Ascending aorta (tissue), 2 donors: Measurements from ENCODE around the gene ADORA2A. TPM values are rescaled to one million over a fixed set of nuclear protein-coding genes. Genes with fewer than 3 reads are reported as not detected.

Experiments used
- DNase-seq, 2 donors: peaks; one replicate each; pipeline ENCODE4 v3.0.0-alpha.2; 2019; ENCODE audit warnings: low spot score in 2 of 2
- H3K27ac ChIP-seq, 2 donors: fragments of 200-600 bp; sonication (generic); one replicate each; pipeline ENCODE4 v1.5.1; 2016 to 2017; ENCODE audit warnings: mild to moderate bottlenecking in 1 of 2
- H3K27me3 ChIP-seq: fragments of 200-600 bp; sonication (generic); one replicate; pipeline ENCODE4 v1.5.1; 2017
- H3K36me3 ChIP-seq, 2 donors: fragments of 200-600 bp; sonication (generic); one replicate each; pipeline ENCODE4 v1.5.1; 2016
- H3K4me1 ChIP-seq, 2 donors: fragments of 200-600 bp; sonication (generic); one replicate each; pipeline ENCODE4 v1.5.1; 2016 to 2017; ENCODE audit warnings: mild to moderate bottlenecking in 1 of 2
- H3K4me3 ChIP-seq, 2 donors: fragments of 200-600 bp; sonication (generic); one replicate each; pipeline ENCODE4 v1.5.1; 2016 to 2017; ENCODE audit warnings: mild to moderate bottlenecking in 1 of 2
- H3K9me3 ChIP-seq, 2 donors: fragments of 200-600 bp; sonication (generic); one replicate each; pipeline ENCODE4 v1.5.1; 2016
- intact Hi-C: fragments of 100-400 bp; cut with DNase I; formaldehyde crosslinking; loops from one replicate; pipeline ENCODE4 v1.15.1; 2023
- total RNA-seq: library from RNA; depleted of rRNA; stranded (reverse); fragments of >200 nt; gene quantifications from one replicate; pipeline ENCODE4 v1.1.0, GENCODE V29; 2016
- TF ChIP-seq, protein P1 (sequence below), 3 experiments: fragments of 200-600 bp in 2 of 3; fragments of 450-650 bp in 1 of 3; sonication (generic) in 2 of 3; IDR thresholded peaks; one replicate each; pipeline ENCODE4 v1.5.1; 2016 to 2019; ENCODE audit warnings: antibody characterized with exemption in 3 of 3, mild to moderate bottlenecking in 1 of 3, moderate library complexity in 1 of 3

ADORA2A gene
- total RNA-seq, 1 donor from 2014 or later, result 14.7 TPM

DNA sequence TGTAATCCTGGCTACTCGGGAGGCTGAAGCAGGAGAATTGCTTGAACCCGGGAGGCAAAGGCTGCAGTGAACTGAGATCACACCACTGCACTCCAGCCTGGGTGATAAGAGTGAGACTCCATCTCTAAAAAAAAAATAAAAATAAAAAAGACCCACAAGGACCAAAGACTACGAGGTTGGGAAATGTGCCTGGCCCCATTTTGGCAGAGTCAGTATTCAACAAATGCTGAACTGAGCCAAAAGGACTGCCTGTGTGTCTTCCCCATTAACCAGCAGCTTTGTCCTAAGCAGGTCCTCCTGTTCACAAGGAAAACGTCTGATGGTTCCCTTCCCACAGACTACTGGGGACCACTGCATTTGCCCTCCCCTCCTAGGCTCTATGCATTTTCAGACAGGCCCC lies 27.6 kb downstream of the ADORA2A start:
- Histone ChIP-seq H3K27ac (no peak overlapping the region), H3K36me3 (no peaks in the 10 kb centered on the region), H3K4me3 (no peak overlapping the region), H3K9me3 (no peaks in the 10 kb centered on the region), H3K4me1 (no peaks in the 10 kb centered on the region), H3K27me3 (no peaks in the 10 kb centered on the region)
- intact Hi-C loops, result no loop called here
- no peak for DNase-seq
- TF ChIP-seq, protein P1, sequence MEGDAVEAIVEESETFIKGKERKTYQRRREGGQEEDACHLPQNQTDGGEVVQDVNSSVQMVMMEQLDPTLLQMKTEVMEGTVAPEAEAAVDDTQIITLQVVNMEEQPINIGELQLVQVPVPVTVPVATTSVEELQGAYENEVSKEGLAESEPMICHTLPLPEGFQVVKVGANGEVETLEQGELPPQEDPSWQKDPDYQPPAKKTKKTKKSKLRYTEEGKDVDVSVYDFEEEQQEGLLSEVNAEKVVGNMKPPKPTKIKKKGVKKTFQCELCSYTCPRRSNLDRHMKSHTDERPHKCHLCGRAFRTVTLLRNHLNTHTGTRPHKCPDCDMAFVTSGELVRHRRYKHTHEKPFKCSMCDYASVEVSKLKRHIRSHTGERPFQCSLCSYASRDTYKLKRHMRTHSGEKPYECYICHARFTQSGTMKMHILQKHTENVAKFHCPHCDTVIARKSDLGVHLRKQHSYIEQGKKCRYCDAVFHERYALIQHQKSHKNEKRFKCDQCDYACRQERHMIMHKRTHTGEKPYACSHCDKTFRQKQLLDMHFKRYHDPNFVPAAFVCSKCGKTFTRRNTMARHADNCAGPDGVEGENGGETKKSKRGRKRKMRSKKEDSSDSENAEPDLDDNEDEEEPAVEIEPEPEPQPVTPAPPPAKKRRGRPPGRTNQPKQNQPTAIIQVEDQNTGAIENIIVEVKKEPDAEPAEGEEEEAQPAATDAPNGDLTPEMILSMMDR (IDR thresholded peaks at IDR 0.05), result no peak

DNA sequence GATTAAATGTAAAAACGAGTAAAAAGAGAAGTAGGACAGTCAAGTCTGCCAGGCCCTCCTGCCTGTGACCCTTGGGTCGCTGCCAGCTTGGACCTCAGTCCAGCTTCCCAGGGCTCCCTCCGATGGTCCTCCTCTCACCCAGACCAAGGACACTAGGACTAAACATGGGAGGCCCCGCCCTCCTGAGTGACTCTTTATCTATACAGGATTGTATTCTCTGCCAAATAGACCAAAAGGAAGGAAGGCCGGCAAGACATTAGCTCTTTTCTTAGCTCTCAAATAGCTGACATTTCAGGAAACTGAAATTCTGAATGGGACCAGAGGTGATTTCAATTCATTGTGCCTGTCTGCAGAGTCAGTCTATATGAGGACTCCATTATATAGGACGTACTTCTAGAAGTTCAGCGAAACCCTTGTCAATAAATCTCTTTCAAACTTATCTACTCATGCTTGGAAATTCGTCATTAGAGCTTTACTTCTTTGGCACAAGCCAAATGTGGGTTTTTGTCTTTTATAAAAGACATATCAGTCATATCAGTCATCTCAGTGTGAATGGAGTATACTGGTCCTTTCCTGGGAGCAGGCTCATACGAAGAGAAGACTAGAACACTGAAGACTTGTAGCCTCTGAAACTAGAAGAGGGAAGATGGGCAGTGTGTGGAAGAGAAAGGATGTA lies 28.5 kb downstream of the ADORA2A start:
- no peak for DNase-seq
- H3K4me1 ChIP-seq, result no peaks in the 10 kb centered on the region
- intact Hi-C loops, result no loop called here
- H3K27ac ChIP-seq, result no peak overlapping the region
- TF ChIP-seq, protein P1 (IDR thresholded peaks at IDR 0.05), result no peak
- no peaks in the 10 kb centered on the region for H3K27me3 ChIP-seq
- H3K9me3 ChIP-seq, result no peaks in the 10 kb centered on the region
- no peaks in the 10 kb centered on the region for H3K36me3 ChIP-seq
- no peak overlapping the region for H3K4me3 ChIP-seq

DNA sequence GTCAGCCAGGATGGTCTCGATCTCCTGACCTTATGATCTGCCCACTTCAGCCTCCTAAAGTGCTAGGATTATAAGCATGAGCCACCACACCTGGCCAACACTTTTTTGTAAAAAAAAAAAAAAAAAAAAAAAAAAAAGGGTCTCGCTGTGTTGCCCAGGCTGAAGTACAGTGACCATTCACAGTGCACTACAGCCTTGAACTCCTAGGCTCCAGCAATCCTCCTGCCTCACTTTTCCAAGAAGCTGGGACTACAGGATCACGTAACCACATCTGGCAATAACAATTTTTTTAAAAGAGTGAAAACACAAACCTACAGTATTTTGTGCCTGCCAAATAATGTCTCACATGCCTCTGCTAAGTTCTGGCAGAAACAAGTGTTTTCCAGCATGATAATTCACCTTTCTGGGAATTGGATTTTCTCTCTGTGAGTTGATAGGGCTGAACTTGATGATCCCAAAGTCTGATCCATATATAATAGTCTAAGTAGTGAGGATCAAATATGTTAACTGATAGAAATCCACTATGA lies 30.6 kb downstream of the ADORA2A start:
- Histone ChIP-seq H3K4me1 (no peaks in the 10 kb centered on the region), H3K36me3 (no peaks in the 10 kb centered on the region), H3K27ac (no peak overlapping the region), H3K4me3 (no peak overlapping the region), H3K9me3 (no peaks in the 10 kb centered on the region), H3K27me3 (no peaks in the 10 kb centered on the region)
- intact Hi-C loops, result no loop called here
- TF ChIP-seq, protein P1 (IDR thresholded peaks at IDR 0.05), result no peak
- DNase-seq, result no peak

DNA sequence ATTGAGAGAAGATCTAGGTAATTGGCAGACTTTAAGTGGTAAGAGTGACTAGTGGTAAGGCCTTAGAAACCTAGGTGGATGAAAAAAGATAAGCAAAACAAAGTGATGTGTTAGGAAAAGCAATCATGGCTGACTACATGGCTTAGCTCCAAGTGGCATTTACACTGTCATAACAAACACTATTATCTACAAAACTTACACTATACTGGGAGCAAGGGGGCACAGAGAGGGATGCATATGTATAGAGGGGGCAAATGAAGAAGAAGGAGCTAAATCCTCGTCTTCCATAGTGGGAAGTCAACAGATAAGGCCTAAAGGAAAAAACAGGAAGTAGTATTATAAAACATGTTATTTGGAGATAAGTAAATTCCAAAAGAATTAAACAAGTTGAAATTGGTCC lies 32.5 kb downstream of the ADORA2A start:
- H3K4me1 ChIP-seq, result no peaks in the 10 kb centered on the region
- H3K36me3 ChIP-seq, result no peaks in the 10 kb centered on the region
- TF ChIP-seq, protein P1 (IDR thresholded peaks at IDR 0.05), result no peak
- H3K27ac ChIP-seq, result no peak overlapping the region
- H3K4me3 ChIP-seq, result no peak overlapping the region
- no peak for DNase-seq
- no peaks in the 10 kb centered on the region for H3K9me3 ChIP-seq
- no peaks in the 10 kb centered on the region for H3K27me3 ChIP-seq
- intact Hi-C loops, result no loop called here

DNA sequence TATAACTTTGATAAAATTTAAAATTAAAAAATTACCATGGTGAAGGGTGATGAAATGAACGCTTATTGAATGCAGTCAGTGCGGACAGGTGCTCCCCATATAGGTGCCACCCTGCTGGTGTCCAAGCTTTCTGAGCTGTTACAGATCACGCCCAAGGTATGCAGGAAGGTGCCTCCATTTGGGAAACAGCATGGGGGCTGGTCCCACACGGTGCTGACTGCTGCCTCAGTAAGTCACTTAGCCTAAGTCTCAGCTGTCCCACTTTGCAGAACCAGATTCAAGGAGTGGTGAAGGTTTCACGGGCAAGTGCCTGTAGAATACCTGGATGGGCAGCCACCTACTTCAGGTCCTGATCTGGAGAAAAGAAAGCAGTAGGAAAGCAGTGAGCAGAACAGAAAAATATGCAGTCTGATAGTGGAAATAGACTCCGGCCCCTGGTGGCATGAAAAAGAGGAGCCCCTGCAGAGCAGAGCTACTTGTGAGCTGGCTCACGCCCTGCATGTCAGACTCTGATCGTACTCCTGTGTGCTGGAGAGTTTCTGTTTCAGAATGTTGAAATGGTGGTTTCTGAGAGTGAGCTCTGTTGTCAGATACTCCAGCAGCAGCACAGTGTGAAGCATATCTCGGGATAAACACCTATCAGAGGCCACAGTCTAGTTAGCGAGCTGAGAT lies 33.2 kb downstream of the ADORA2A start:
- H3K9me3 ChIP-seq, result no peaks in the 10 kb centered on the region
- TF ChIP-seq, protein P1 (IDR thresholded peaks at IDR 0.05), result no peak
- intact Hi-C loops, result no loop called here
- no peaks in the 10 kb centered on the region for H3K4me1 ChIP-seq
- no peak overlapping the region for H3K27ac ChIP-seq
- H3K27me3 ChIP-seq, result no peaks in the 10 kb centered on the region
- H3K4me3 ChIP-seq, result no peak overlapping the region
- no peaks in the 10 kb centered on the region for H3K36me3 ChIP-seq
- DNase-seq, result no peak
